SK-N-MC (cell line): ENCODE measurements around the gene OPCML.

Experiments
- EZH2 ChIP-seq: fragments of 200-600 bp; sonication (generic); IDR thresholded peaks from one replicate; pipeline ENCODE4 v1.6.1; 2017; ENCODE audit warnings: antibody characterized with exemption
- FOXP2 ChIP-seq: optimal IDR thresholded peaks from 2 replicates; pipeline ENCODE3; 2011; ENCODE audit warnings: mild to moderate bottlenecking, moderate library complexity; ENCODE audit not compliant: insufficient read depth; ENCODE audit errors: extremely low read length, control extremely low read depth
- POLR2AphosphoS5 ChIP-seq: IDR thresholded peaks from 2 replicates; pipeline ENCODE4 v1.6.1; 2012; ENCODE audit warnings: mild to moderate bottlenecking, low read depth, low read length, borderline replicate concordance

GRCh38 chr11:133215596-133216230 is 316.6 kb downstream of the OPCML start:
- TF ChIP-seq EZH2 (no peak), POLR2AphosphoS5 (no peak), FOXP2 (no peak)
